Limb (tissue), 2 donors: ENCODE measurements around the gene CDYL.

Experiments
- DNase-seq, 2 donors: peaks; one replicate each; pipeline ENCODE4 v3.0.0-alpha.2; 2016; ENCODE audit errors: extremely low spot score in 2 of 2

CDYL gene

GRCh38 chr6:4774715-4775493 is 1.3 kb upstream of the CDYL start:
- DNase-seq, result no peak

GRCh38 chr6:4775494-4776130 is 592 bp upstream of the CDYL start:
- DNase-seq, result peak; percentile 60 to 84

GRCh38 chr6:4776493-4777393 is 539 bp downstream of the CDYL start:
- peak; percentile 53 to 82 for DNase-seq

DNA sequence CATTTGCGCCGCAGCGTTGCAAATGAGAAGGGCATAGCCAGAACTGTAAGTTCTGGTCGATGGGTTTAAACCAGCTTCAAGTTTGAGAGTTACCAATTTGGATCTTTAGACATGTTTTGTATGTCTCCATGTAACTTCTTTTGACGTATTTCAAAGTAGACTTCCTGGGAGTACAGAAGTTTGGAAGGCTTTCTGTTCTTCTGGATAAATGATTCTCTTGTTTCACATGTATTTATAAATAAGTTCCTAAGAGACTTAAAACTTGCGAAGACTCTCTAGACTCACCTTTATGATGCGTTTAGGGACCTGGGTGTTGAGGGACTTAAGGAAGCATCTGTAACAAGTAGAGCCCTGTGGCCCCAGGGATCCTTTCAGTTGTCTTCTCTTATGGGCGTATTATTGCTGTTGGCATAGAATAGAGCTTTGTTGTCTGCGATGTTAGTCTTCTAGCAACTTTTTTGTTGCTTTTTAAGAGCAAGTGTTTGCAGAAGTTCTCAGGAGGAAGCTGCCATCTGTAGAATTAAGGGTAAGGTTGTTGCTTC is 1.3 kb downstream of the CDYL start:
- DNase-seq, result peak in 1 of 2 donors; percentile 23

GRCh38 chr6:4778086-4778485 is 1.9 kb downstream of the CDYL start:
- no peak for DNase-seq

GRCh38 chr6:4780360-4780812 is 4.2 kb downstream of the CDYL start:
- DNase-seq, result no peak

DNA sequence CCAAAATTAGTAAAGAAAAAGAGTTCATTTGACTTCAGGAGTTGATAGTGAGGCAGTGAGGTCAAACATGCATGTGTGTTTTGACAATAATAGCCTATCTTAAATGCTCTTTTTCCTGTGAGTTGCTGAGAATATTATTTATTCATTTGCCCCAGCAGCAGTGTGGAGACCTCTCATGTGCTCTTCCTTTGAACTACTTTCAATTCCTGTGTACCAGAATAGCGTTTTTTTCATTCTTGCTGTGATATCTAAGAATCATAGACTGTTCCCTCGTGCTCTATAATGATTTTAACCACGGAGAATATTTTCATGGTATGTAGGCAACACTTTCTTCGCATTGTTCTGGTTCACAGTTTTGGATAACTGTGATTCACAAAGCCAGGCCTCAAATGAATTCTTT is 5.2 kb downstream of the CDYL start:
- DNase-seq, result no peak

- no peak for DNase-seq
Measured at GRCh38 chr6:4781967-4782575, 5.9 kb downstream of the CDYL start.

DNA sequence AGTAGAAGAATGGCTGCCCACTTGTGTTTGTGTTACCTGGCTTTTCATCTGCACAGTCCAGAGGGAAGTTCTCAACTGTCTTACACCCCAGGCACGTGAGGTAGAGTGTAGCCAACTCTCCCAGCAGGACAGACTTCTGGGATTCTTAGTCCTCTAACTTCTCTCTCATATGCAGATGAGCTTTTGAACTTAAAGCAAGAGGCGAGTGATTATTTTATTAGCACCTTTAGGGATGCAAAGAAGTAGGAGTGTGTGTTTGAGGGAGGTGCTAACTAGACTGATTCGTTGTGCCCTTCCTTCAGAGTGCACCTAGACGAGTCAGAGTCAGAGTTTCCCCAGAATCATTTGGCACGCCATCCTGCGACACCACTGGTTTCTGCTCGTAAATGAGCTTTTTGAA is 10.8 kb downstream of the CDYL start:
- no peak for DNase-seq

- no peak for DNase-seq
Measured at GRCh38 chr6:4788482-4788881, 12.3 kb downstream of the CDYL start.

DNA sequence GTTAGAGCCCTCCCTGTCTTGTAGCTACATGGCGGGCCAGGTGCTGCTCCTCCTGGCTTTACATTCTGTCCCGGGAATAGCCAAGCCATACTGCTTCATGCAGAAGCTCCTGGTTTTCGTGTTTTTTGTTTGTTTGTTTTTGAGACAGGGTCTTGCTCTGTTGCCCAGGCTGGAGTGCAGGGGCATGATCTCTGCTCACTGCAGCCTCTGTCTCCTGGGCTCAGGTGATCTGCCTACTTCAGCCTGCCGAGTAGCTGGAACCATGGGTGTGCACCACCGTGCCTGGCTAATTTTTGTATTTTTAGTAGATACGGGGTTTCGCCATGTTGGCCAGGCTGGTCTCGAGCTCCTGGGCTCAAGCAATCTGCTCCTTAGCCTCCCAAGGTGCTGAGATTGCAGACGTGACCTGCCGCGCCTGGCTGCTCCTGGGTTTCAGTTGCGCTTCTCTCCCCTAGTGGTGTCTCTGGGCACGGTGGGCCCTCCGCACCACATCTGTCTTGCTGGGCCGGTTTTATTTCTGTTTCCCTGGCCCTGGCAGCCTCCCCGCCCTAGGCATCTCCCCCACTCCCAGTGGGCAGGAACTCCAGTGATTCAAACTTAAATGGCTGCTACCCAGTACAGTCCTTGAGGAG is 12.9 kb downstream of the CDYL start:
- no peak for DNase-seq

- no peak for DNase-seq
Measured at GRCh38 chr6:4790158-4790899, 14.1 kb downstream of the CDYL start.

DNA sequence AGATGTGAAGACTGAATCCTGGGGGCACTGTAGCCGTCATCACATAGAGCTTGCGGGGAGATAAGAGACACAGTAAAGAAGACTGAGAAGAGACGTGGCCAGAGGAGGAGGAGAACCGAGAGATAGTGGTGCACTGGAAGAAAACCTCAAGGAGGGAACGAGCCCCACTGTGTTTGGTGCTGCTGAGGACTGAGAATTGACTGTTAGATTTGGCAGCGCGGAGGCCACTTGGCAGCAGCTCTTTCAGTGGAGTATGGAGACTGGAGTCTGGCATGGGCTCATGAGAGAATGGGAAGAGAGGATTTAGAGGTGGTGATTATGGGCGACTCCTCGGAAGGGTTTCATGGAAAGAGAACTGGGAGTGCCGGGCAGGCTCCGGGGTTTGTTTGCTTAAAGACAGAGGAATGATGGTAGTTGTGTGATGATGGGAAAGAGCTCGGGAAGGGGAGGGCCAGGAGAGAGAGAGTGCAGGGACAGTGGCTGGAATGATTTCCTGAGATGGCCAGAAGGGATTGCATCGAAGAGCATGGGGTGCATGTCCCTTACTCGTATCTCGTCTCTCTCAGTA is 18.0 kb downstream of the CDYL start:
- no peak for DNase-seq

DNA sequence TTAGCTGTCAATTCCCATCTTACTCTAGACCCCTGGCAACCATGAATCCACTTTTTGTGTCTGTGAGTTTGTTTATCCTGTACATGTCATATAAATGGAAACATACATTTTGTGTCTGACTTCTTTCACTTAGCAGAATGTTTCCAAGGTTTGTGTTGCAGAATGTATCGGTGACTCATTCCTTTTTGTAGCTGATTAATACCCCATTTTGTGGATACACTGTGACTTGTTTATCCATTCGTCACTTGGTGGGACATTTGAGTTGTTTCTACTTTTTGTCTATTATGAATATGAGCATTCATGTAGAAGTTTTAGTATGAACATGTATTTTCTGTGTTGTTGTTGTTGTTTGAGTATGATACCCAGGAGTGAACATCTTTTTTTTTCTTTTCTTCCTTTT is 21.4 kb downstream of the CDYL start:
- DNase-seq, result no peak

DNA sequence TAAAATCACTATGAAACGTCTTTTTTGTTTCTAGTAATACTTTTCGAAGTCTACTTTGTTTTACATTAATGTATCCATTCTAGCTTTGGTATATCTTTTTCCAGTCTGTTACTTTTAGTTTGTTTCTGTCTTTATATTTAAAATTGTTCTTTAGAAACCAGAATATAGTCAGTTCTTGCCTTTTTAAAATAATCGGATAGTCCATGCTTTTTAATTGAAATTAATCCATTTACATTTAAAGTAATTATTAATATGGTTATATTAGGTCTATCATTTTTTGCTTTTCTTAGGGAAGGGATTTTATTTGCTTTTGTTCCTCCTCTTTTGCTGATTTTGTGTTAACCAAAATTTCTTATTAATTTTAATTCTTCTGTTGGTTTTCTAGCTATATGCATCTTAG is 23.7 kb downstream of the CDYL start:
- DNase-seq, result no peak

- no peak for DNase-seq
Measured at GRCh38 chr6:4800662-4801061, 24.5 kb downstream of the CDYL start.

GRCh38 chr6:4801491-4802110 is 25.4 kb downstream of the CDYL start:
- DNase-seq, result no peak

- DNase-seq, result no peak
Measured at GRCh38 chr6:4802312-4802935, 26.2 kb downstream of the CDYL start.

DNA sequence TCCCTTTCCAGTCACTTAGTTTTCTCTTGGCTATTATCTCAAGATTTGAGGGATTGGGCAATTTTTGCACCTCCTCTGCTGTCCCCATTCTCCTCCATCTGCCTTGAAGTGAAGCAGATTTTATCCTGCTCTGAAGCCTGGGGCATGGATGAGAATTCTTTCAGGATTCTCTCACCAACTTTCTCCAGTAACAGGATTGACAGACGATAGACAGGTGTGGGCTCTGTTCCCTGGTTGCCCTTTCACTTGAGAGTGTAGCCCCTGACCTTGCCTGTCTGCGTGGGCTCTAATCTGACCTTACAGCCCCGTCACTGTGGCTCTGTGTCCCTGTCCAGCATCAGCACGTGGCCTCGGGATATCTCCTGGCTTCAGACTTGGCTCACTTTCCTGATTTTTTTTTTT is 27.1 kb downstream of the CDYL start:
- DNase-seq, result no peak
